Parathyroid adenoma (tissue), 2 donors: ENCODE measurements around the gene ANAPC2.
A peak's percentile ranks its signal among the peaks of the same experiment; 100 is the strongest.

ENCODE experiments used
- H2AFZ ChIP-seq: fragments of 300-600 bp; sonication (generic); one replicate; pipeline ENCODE4 v1.7.0; 2017; ENCODE audit warnings: antibody characterized with exemption, mild to moderate bottlenecking
- H3K27ac ChIP-seq: fragments of 300-600 bp; sonication (generic); one replicate; pipeline ENCODE4 v1.7.0; 2017
- H3K27me3 ChIP-seq: fragments of 300-600 bp; sonication (generic); one replicate; pipeline ENCODE4 v1.7.0; 2017; ENCODE audit warnings: low read length; ENCODE audit not compliant: control insufficient read depth, insufficient read depth
- H3K36me3 ChIP-seq: fragments of 300-600 bp; sonication (generic); one replicate; pipeline ENCODE4 v1.7.0; 2017; ENCODE audit warnings: low read length; ENCODE audit not compliant: control insufficient read depth, insufficient read depth
- H3K4me1 ChIP-seq: fragments of 300-600 bp; sonication (generic); one replicate; pipeline ENCODE4 v1.7.0; 2017; ENCODE audit warnings: control low read depth
- H3K4me2 ChIP-seq: fragments of 300-600 bp; sonication (generic); one replicate; pipeline ENCODE4 v1.7.0; 2017; ENCODE audit warnings: low read length
- H3K4me3 ChIP-seq: fragments of 300-600 bp; sonication (generic); one replicate; pipeline ENCODE4 v1.7.0; 2017; ENCODE audit warnings: low read depth, low read length
- H3K79me2 ChIP-seq: fragments of 300-600 bp; sonication (generic); one replicate; pipeline ENCODE4 v1.7.0; 2017; ENCODE audit warnings: control low read depth
- H3K9ac ChIP-seq: fragments of 300-600 bp; sonication (generic); one replicate; pipeline ENCODE4 v1.7.0; 2017; ENCODE audit warnings: mild to moderate bottlenecking
- H3K9me3 ChIP-seq: fragments of 300-600 bp; sonication (generic); one replicate; pipeline ENCODE4 v1.7.0; 2017; ENCODE audit warnings: low read length; ENCODE audit not compliant: control insufficient read depth
- TF ChIP-seq, protein P1 (sequence below): fragments of 300-600 bp; sonication (generic); IDR thresholded peaks from one replicate; pipeline ENCODE4 v1.7.0; 2017; ENCODE audit warnings: antibody characterized with exemption, mild to moderate bottlenecking
- donor health status: primary hyperparathyroidism.

Gene ANAPC2

DNA sequence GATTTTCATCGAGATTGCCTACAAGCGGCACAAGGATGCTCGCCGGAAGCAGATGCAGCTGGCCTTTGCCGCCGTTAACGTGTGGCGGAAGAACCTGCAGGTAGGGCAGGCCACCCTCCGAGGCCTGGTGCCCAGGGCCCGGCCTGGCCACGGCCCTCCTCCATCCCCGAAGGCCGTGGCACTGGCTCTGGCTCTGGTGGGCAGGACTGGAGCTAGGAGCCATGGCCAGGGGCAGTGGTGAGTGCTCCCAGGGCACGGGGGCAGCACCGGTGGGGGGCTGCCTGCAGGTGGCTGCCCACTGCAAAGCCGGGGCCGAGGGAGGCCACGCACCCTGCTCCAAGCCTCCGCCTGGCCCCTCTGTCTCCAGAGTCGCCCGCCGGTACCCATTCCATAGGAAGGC is 24.6 kb downstream of the ANAPC2 start:
- H3K9ac ChIP-seq, result no peak overlapping the region
- H3K27me3 ChIP-seq, result peaks cover 13% of the 10 kb centered on the region
- no peaks in the 10 kb centered on the region for H3K4me1 ChIP-seq
- H3K4me3 ChIP-seq, result no peak overlapping the region
- H3K79me2 ChIP-seq, result no peaks in the 10 kb centered on the region
- H3K9me3 ChIP-seq, result no peaks in the 10 kb centered on the region
- H3K27ac ChIP-seq, result no peak overlapping the region
- no peaks in the 10 kb centered on the region for H3K36me3 ChIP-seq
- no peak overlapping the region for H2AFZ ChIP-seq
- TF ChIP-seq, protein P1, sequence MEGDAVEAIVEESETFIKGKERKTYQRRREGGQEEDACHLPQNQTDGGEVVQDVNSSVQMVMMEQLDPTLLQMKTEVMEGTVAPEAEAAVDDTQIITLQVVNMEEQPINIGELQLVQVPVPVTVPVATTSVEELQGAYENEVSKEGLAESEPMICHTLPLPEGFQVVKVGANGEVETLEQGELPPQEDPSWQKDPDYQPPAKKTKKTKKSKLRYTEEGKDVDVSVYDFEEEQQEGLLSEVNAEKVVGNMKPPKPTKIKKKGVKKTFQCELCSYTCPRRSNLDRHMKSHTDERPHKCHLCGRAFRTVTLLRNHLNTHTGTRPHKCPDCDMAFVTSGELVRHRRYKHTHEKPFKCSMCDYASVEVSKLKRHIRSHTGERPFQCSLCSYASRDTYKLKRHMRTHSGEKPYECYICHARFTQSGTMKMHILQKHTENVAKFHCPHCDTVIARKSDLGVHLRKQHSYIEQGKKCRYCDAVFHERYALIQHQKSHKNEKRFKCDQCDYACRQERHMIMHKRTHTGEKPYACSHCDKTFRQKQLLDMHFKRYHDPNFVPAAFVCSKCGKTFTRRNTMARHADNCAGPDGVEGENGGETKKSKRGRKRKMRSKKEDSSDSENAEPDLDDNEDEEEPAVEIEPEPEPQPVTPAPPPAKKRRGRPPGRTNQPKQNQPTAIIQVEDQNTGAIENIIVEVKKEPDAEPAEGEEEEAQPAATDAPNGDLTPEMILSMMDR, result no peak
- H3K4me2 ChIP-seq, result no peak overlapping the region

DNA sequence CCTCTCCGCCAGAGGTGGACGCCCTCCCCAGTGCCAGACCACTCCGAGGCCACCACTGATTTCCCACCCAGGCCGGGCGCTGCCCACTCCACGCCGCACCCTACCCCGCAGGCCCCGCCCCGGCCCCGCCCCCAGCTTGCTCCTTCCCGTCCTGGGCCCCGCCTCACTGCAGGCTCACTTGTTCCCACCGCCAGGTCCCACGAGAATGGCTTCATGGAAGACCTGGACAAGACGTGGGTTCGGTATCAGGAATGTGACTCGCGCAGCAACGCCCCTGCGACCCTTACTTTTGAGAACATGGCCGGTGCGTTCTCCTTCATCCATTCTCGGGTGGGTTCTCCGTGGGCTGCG is 25.0 kb downstream of the ANAPC2 start:
- H3K27ac ChIP-seq, result no peak overlapping the region
- no peak overlapping the region for H3K9ac ChIP-seq
- peaks cover 13% of the 10 kb centered on the region for H3K27me3 ChIP-seq

DNA sequence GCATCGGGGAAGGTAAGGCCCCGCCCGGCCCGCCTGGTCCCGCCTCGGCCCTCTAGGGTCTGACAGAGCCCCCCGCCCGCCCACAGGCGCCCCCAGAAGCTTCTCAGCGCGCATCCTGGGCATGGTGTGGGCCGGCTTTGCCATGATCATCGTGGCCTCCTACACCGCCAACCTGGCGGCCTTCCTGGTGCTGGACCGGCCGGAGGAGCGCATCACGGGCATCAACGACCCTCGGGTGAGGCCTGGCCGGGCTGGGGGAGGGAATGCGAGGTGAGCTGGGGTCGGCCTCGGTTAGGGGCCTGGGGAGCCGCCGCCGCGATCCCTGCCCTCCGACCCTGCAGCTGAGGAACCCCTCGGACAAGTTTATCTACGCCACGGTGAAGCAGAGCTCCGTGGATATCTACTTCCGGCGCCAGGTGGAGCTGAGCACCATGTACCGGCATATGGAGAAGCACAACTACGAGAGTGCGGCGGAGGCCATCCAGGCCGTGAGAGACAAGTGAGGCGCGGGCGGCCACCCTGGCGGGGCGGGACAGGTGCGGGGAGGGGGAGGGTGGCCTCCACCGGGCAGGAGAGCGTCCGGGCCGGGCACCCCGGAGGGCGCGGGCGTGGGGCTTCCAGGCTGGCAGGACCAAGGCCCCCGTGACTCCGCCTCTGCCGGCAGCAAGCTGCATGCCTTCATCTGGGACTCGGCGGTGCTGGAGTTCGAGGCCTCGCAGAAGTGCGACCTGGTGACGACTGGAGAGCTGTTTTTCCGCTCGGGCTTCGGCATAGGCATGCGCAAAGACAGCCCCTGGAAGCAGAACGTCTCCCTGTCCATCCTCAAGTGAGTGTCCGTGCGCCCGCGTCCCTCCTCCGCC is 25.6 kb downstream of the ANAPC2 start:
- Histone ChIP-seq H3K27me3 (peaks cover 13% of the 10 kb centered on the region), H3K36me3 (no peaks in the 10 kb centered on the region)

More for the DNA sequence above, 25.0 kb downstream of the ANAPC2 start:
- Histone ChIP-seq H3K9me3 (no peaks in the 10 kb centered on the region), H3K4me3 (peak overlapping the region; percentile 39), H3K79me2 (no peaks in the 10 kb centered on the region), H3K4me2 (peak overlapping the region; percentile 65), H2AFZ (no peak overlapping the region), H3K4me1 (no peaks in the 10 kb centered on the region), H3K36me3 (no peaks in the 10 kb centered on the region)
- TF ChIP-seq, protein P1, result no peak

DNA sequence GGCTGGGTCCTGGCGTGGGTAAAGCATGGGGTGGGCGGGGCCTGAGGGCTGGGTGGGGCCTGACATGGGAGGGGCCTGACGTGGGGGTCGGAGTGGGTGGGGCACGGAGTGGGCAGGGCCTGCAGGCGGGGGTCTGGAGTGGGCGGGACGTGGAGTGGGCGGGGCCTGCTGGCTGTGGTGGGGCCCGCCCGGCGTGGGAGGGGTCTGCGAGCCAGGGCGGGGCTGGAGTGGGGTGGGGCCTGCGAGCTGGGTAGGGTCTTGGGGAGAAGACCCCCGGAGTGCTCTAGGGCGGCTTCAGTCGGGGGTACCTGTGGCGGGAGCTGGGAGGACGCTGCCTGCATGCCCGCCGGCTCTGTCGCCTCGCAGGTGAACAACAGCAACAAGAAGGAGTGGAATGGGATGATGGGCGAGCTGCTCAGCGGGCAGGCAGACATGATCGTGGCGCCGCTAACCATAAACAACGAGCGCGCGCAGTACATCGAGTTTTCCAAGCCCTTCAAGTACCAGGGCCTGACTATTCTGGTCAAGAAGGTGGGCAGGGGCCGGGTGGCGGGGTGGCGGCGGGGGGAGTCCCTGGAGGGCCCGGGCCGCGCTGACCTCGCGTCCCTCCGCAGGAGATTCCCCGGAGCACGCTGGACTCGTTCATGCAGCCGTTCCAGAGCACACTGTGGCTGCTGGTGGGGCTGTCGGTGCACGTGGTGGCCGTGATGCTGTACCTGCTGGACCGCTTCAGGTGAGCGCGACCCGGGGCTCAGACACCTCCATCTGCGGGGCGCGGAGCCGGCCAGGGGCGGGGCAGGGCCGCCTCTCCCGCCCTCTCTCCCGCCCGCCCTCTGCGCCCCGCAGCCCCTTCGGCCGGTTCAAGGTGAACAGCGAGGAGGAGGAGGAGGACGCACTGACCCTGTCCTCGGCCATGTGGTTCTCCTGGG is 26.5 kb downstream of the ANAPC2 start:
- H3K4me1 ChIP-seq, result no peaks in the 10 kb centered on the region
- no peak overlapping the region for H2AFZ ChIP-seq
- H3K4me2 ChIP-seq, result peak overlapping the region; percentile 26
- H3K27ac ChIP-seq, result no peak overlapping the region
- no peaks in the 10 kb centered on the region for H3K9me3 ChIP-seq
- peaks cover 6% of the 10 kb centered on the region for H3K27me3 ChIP-seq
- H3K36me3 ChIP-seq, result no peaks in the 10 kb centered on the region
- H3K9ac ChIP-seq, result no peak overlapping the region
- peak overlapping the region; percentile 39 for H3K4me3 ChIP-seq
- H3K79me2 ChIP-seq, result no peaks in the 10 kb centered on the region
- TF ChIP-seq, protein P1, result no peak

More for the DNA sequence above, 25.6 kb downstream of the ANAPC2 start:
- Histone ChIP-seq H3K4me1 (no peaks in the 10 kb centered on the region), H3K27ac (no peak overlapping the region), H3K9ac (no peak overlapping the region), H3K4me2 (peak overlapping the region; percentile 65), H2AFZ (peak overlapping the region; percentile 64), H3K4me3 (peak overlapping the region; percentile 39), H3K9me3 (no peaks in the 10 kb centered on the region), H3K79me2 (no peaks in the 10 kb centered on the region)
- TF ChIP-seq, protein P1, result no peak
